ENCODE data around the gene TIMM10. TPM values are rescaled to one million over a fixed set of nuclear protein-coding genes. Genes with fewer than 3 reads are reported as not detected.

Gene TIMM10
- total and polyA plus RNA-seq, 2 experiments from 2014 or later = 32.6 to 64.7 TPM

- Histone ChIP-seq H3K4me1 (ENCODE audit: low read depth) (peaks cover 6% of the 10 kb centered on the region), H3K4me3 (peak overlapping the region; percentile 87), H3K27me3 (no peaks in the 10 kb centered on the region), H3K27ac (peak overlapping the region; percentile 82), H3K36me3 (no peaks in the 10 kb centered on the region), H3K9me3 (ENCODE audit: low read depth) (no peaks in the 10 kb centered on the region)
- DNase-seq (ENCODE audit: low read depth in 1 of 2, low spot score in 1 of 2) = peak in 1 of 2 donors; percentile 10
- TF ChIP-seq CTCF (IDR thresholded peaks at IDR 0.05; ENCODE audit: low read depth, low read length) = no peak
Observed at GRCh38 chr11:57566905-57567514, 36.5 kb upstream of the TIMM10 start.

- peak overlapping the region; percentile 82 for H3K27ac ChIP-seq
- peak overlapping the region; percentile 87 for H3K4me3 ChIP-seq
- H3K4me1 ChIP-seq (ENCODE audit: low read depth) = peaks cover 13% of the 10 kb centered on the region
- DNase-seq (ENCODE audit: low read depth in 1 of 2, low spot score in 1 of 2) = peak; percentile 44 to 54
- no peaks in the 10 kb centered on the region for H3K27me3 ChIP-seq
- TF ChIP-seq CTCF (IDR thresholded peaks at IDR 0.05; ENCODE audit: low read depth, low read length) = no peak
- H3K36me3 ChIP-seq = no peaks in the 10 kb centered on the region
- H3K9me3 ChIP-seq (ENCODE audit: low read depth) = no peaks in the 10 kb centered on the region
Observed at GRCh38 chr11:57566005-57566904, 35.7 kb upstream of the TIMM10 start.

GRCh38 chr11:57562596-57562995, 32.0 kb upstream of the TIMM10 start:
- H3K4me3 ChIP-seq = no peak overlapping the region
- H3K36me3 ChIP-seq = peaks cover 16% of the 10 kb centered on the region
- no peak for TF ChIP-seq CTCF (IDR thresholded peaks at IDR 0.05; ENCODE audit: low read depth, low read length)
- DNase-seq (ENCODE audit: low read depth in 1 of 2, low spot score in 1 of 2) = peak in 1 of 2 donors; percentile 22
- no peaks in the 10 kb centered on the region for H3K27me3 ChIP-seq
- peaks cover 14% of the 10 kb centered on the region for H3K4me1 ChIP-seq (ENCODE audit: low read depth)
- no peaks in the 10 kb centered on the region for H3K9me3 ChIP-seq (ENCODE audit: low read depth)
- peak overlapping the region; percentile 71 for H3K27ac ChIP-seq

GRCh38 chr11:57560146-57560545, 29.6 kb upstream of the TIMM10 start:
- H3K27ac ChIP-seq = no peak overlapping the region
- DNase-seq (ENCODE audit: low read depth in 1 of 2, low spot score in 1 of 2) = no peak
- H3K27me3 ChIP-seq = no peaks in the 10 kb centered on the region
- TF ChIP-seq CTCF (IDR thresholded peaks at IDR 0.05; ENCODE audit: low read depth, low read length) = no peak
- peaks cover 19% of the 10 kb centered on the region for H3K36me3 ChIP-seq
- H3K9me3 ChIP-seq (ENCODE audit: low read depth) = no peaks in the 10 kb centered on the region
- H3K4me1 ChIP-seq (ENCODE audit: low read depth) = peaks cover 11% of the 10 kb centered on the region
- H3K4me3 ChIP-seq = no peak overlapping the region

GRCh38 chr11:57556041-57556440, 25.5 kb upstream of the TIMM10 start:
- no peaks in the 10 kb centered on the region for H3K4me1 ChIP-seq (ENCODE audit: low read depth)
- no peaks in the 10 kb centered on the region for H3K9me3 ChIP-seq (ENCODE audit: low read depth)
- H3K27me3 ChIP-seq = no peaks in the 10 kb centered on the region
- H3K4me3 ChIP-seq = no peak overlapping the region
- no peak overlapping the region for H3K27ac ChIP-seq
- no peak for DNase-seq (ENCODE audit: low read depth in 1 of 2, low spot score in 1 of 2)
- peaks cover 46% of the 10 kb centered on the region for H3K36me3 ChIP-seq
- no peak for TF ChIP-seq CTCF (IDR thresholded peaks at IDR 0.05; ENCODE audit: low read depth, low read length)

All from cardiac muscle cell (in vitro differentiated cells and primary cell).